NCI-H510A (cell line): ENCODE measurements around the gene PTPRT.

Source experiments
- DNase-seq: peaks from one replicate; lab custom pipeline; 2025; lab: John Stamatoyannopoulos, UW

Gene PTPRT

GRCh38 chr20:43189554-43190331 lies at the start of gene PTPRT:
Gene PTPRT (minus strand): TSS chr20:43189906. CDS start chr20:43189733, 173 bp downstream.
- DNase-seq: no peak

DNA sequence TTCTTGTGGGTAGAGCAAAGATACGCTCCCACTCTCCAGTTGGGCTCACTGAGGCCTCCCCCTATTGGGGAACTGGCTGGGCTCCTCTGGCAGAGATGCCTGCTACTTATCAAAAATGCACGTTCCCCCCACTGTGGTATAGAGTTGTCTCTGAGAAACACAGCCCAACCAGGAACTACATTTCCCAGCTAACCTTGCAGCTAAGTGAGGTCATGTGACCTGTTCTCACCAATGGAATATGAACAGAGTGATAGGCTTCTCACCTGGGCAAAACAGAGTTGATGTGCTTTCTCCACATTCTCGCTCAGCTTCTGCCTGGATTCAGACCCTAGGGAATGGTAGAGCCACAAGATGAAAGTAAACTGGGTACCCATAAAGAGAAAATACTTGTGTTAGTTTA lies 49.1 kb upstream of the PTPRT start:
- no peak for DNase-seq

GRCh38 chr20:43238266-43238665 lies 48.6 kb upstream of the PTPRT start:
- DNase-seq: no peak

DNA sequence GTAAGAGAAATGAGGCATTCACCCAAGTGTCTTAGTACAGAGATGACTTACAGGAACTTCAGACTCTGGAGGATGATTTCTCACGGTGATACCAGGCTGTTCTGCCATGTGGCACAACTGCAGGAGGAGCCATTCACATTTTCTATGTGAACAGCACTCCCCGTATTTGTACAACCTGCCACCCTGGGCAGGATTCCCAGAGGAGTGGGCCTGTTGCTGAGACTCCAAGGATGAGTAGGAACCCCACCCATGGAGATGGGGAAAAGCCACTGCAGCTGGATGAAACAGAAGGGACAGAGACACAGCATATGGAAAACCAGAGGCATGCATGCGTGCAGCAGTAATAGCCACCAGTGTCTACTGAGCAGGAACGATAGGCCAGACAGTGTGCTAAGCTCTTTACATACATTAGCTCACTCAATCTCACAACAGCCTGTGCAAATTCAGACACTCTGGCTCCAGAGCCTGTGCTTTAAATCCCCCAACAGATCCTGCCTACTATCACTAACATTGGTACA lies 48.0 kb upstream of the PTPRT start:
- DNase-seq: no peak

GRCh38 chr20:43235998-43236397 lies 46.3 kb upstream of the PTPRT start:
- DNase-seq: no peak

- no peak for DNase-seq
Measured at GRCh38 chr20:43231829-43232228, 42.1 kb upstream of the PTPRT start.

DNA sequence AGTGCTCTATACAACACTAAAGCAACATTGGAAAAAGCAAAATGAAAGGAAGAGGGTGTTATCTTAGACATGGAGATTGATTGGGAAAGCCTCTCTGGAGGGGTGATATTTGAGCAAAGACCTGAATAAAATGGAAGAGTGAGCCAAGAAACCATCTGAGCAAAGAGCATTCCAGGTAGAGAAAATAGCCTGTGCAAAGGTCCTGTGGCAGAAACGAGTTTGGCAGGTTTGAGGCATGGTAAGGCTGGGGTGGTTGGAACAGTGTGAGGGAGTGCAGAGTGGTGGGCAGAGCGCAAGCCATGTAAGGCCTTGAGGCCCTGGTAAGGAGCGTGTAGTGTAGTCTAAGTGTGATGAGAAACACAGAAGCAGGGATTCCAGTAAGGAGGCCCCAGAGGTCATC lies 40.0 kb upstream of the PTPRT start:
- DNase-seq: no peak

DNA sequence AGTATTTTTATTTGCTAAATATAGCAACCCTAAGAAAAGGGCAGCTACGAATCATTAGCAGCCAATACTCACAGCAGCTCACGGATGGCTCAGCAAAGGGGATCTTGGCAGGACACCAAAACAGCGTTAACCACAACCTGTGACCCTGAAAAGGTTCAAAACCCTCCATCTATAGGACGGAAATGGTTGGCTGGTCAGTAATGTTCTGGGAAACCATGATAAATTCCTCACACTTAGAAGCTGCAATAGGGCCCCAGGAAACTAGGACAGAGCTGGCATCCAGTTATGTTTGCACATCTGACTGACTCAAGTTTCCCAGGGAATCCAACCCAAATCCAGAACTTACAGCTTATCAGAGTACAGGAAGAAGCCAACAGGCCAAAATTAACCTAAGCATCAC lies 30.9 kb upstream of the PTPRT start:
- no peak for DNase-seq

DNA sequence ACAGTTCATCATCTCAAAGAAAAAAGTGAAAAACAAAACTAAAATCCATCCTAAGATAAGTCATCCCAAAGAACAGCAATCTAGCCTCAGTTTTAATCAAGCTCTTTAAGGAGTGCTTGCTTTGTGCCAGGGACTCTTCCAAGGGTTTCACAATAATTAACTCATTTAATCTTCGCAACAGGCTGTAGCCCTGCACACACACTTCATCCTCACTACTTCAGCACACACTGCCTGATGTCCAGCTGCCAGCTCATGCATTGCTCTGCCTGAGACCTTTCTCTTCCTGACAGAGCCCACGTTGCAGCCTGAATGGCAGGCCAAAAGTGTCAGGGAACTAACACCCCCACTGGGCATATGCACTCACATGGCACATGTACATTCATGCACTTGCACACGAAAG lies 21.2 kb upstream of the PTPRT start:
- no peak for DNase-seq

- no peak for DNase-seq
Measured at GRCh38 chr20:43209831-43210230, 20.1 kb upstream of the PTPRT start.

DNA sequence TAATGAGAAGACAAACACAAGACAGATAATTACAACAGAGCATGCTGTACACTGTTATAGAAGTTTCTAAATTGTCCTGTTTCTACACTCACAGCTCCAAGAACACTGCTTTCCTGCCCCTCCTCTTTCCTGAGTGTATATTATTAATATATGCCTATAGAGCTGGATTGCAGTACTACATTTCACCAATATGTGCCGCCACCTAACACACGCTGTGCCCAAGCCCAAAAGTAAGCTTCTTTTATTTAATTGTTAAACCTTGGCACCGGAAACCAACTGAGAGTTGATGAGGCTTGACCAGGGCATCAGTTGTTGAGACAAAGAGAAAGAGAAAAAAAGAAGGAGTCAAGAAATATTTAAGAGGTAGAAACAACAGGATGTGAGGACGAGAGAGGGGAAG lies 16.0 kb upstream of the PTPRT start:
- no peak for DNase-seq

DNA sequence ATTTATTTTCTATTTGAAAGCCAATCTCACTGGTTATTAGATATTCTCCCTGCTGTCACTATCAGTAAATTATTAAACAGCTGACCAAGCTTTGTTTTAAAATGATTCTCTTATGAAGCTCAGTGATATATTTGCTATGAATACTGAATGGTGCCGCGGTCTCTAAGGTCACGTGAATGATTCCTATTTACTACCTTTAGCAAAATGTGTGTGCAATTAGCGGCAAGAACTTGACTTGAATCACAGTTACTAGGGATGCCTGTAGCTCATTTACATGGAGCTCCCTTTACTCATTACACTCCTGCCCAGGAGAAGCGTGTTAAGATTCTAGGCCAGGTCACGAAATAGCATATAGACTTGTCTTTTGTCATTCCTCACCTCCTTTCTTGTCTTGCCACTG lies 12.4 kb upstream of the PTPRT start:
- no peak for DNase-seq

GRCh38 chr20:43198607-43199006 lies 8.9 kb upstream of the PTPRT start:
- DNase-seq: no peak

DNA sequence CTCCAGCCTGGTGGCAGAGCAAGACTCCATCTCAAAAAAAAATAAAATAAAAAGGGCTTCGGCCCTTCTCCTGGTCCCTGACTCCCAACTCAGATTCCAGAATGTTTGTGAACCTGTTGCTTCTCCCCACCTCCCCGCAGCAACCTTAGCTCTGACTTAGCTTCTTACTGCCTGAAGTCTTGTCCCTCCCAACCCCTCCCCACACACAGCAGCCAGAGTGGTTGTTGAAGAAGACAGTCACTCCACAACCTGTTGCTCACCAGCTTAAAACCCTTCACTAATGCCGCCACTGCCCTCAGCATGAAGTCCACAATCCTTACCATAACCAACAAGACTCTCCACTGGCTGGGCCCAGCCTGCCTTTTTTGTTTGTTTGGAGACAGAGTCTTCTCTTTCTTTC lies 6.5 kb upstream of the PTPRT start:
- DNase-seq: no peak

DNA sequence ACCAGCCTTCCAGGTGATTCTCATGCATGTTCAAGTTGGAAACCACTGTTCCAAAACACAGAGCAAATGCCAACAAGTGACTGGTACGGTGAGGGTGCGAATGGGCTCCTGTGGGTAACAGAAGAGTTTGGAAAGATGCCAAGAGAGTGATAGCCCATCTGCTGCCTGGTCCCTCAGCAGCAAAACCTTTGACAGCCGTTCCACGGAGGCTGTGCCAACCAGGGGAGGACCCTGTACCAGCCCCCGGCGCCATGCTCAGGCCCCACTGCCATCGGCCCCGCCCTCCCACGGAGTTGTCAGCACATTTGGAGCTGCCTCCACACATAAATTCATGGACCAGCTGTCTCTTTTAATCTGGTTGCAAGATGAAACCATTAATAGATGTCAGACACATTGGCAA lies 4.4 kb upstream of the PTPRT start:
- no peak for DNase-seq

DNA sequence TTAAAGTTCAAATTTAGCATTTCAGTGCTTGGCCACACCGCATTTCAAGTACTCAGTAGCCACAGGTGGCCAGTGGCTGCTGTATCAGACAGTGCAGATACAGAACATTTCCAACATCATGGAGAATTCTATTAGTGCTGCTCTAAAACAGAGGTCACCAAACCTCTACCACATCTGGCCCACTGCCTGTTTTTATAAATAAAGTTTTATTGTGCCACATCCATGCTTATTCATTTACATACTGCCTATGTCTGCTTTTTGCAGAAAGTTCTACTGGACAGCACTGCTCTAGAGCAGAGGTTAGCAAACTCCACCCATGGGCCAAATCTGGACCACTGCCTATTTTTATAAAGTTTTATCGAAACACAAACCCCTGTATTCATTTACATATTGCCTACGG lies 3.7 kb upstream of the PTPRT start:
- no peak for DNase-seq

- DNase-seq: peak; percentile 70
Measured at GRCh38 chr20:43191946-43192863, 2.5 kb upstream of the PTPRT start.

GRCh38 chr20:43191143-43191542 lies 1.4 kb upstream of the PTPRT start:
- no peak for DNase-seq

- no peak for DNase-seq
Measured at GRCh38 chr20:43190332-43190953, 737 bp upstream of the PTPRT start.

GRCh38 chr20:43188861-43189553 lies 699 bp downstream of the PTPRT start:
- no peak for DNase-seq

- DNase-seq: no peak
Measured at GRCh38 chr20:43188234-43188653, 1.5 kb downstream of the PTPRT start.
